Stromal cell of bone marrow (primary cell): ENCODE results near the gene IL25.
"Not testable (repeated sequence)": the region's sequence is repeated elsewhere in the genome, so short reads cannot be mapped to it uniquely, and the experiment has no call there.

Experiments
- DNase-seq: peaks from one replicate; pipeline ENCODE4 v3.0.0-alpha.2; 2012; ENCODE audit warnings: low read depth

Gene IL25

GRCh38 chr14:23409966-23410635 lies 37.5 kb downstream of the IL25 start:
- DNase-seq = no peak

- no peak for DNase-seq
Measured at GRCh38 chr14:23411563-23412525, 39.2 kb downstream of the IL25 start.

GRCh38 chr14:23413681-23414080 lies 41.1 kb downstream of the IL25 start:
- no peak for DNase-seq

GRCh38 chr14:23414254-23414653 lies 41.6 kb downstream of the IL25 start:
- no peak for DNase-seq

GRCh38 chr14:23414906-23415820 lies 42.6 kb downstream of the IL25 start:
- no peak for DNase-seq

- DNase-seq = no peak
Measured at GRCh38 chr14:23415821-23416778, 43.5 kb downstream of the IL25 start.

GRCh38 chr14:23416801-23417200 lies 44.2 kb downstream of the IL25 start:
- DNase-seq = no peak

GRCh38 chr14:23417269-23417668 lies 44.7 kb downstream of the IL25 start:
- DNase-seq = not testable (repeated sequence)

GRCh38 chr14:23418021-23418420 lies 45.4 kb downstream of the IL25 start:
- DNase-seq = no peak

GRCh38 chr14:23419646-23420045 lies 47.0 kb downstream of the IL25 start:
- DNase-seq = not testable (repeated sequence)

GRCh38 chr14:23421594-23421993 lies 49.0 kb downstream of the IL25 start:
- no peak for DNase-seq

- no peak for DNase-seq
Measured at GRCh38 chr14:23423657-23424056, 51.0 kb downstream of the IL25 start.

GRCh38 chr14:23425169-23425568 lies 52.6 kb downstream of the IL25 start:
- DNase-seq = no peak

GRCh38 chr14:23425798-23426197 lies 53.2 kb downstream of the IL25 start:
- not testable (repeated sequence) for DNase-seq
